ENCODE results near the gene DENND2C. TPM values are rescaled to one million over a fixed set of nuclear protein-coding genes. Genes with fewer than 3 reads are reported as not detected.

DENND2C gene
- total RNA-seq, 5 donors from 2014 or later (not counting 1 experiment from before 2014, with no cell fraction given): 0.61 to 1.5 (median 0.79) TPM

DNA sequence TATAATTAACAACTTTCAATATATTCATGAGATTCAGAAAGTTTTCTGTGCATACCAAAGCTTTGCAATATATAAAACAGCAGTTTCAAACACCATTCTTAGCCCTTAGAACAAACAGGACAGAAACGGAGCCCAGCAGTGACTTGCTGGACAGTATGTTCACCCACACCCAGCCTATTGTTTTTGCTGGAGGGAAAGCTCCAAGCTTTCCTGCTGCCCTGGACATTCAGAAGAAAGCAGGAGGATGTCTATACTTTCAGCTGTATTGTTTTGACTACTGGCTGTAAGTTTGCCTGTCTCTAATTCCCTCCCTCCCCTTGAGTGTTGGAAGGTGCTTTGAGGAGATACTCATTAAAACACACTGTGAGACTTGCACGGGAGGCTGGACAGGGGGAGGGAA, 9.6 kb downstream of the DENND2C start:
- Histone ChIP-seq H3K27me3 (replicated peaks in 1 of 2; ENCODE audit: control insufficient read depth in 2 of 2, extremely low read depth in 1 of 2, insufficient read depth in 2 of 2, low read length in 1 of 2) (peaks cover 0 to 3% of the 10 kb centered on the region in 2 experiments), H3K4me1 (ENCODE audit: control insufficient read depth in 1 of 2, extremely low read depth in 1 of 2, insufficient read depth in 2 of 2, low read length in 2 of 2) (no peaks in the 10 kb centered on the region), H3K4me3 (ENCODE audit: control insufficient read depth in 1 of 2, extremely low read depth in 1 of 2, low read length in 1 of 2) (no peak overlapping the region), H3K36me3 (ENCODE audit: control insufficient read depth in 2 of 2, extremely low read depth in 1 of 2, insufficient read depth in 1 of 2, low read length in 1 of 2) (no peaks in the 10 kb centered on the region), H3K27ac (ENCODE audit: low read length) (no peak overlapping the region), H3K9me3 (no peaks in the 10 kb centered on the region)
- ChIA-PET CTCF (interaction anchor here in 1 of 2 donors (0.5 to 0.6 kb wide), 2 partner anchors 81 to 1032 kb away, joined by 3 read pairs; no protein-coding TSS in a partner anchor), POLR2A (no interaction called here)
- ATAC-seq (replicated peaks in 1 of 4) (no peak), DNase-seq (no peak)
- no peaks in the 10 kb centered on the region for H3K36me3 Mint-ChIP-seq
- no peaks in the 10 kb centered on the region for H3K9me3 Mint-ChIP-seq
- no peak overlapping the region for H3K27ac Mint-ChIP-seq
- H3K4me1 Mint-ChIP-seq: no peaks in the 10 kb centered on the region
- no CpG with 5 or more reads among the region's 2 CpGs for WGBS (ENCODE audit: insufficient coverage)
- H3K4me3 Mint-ChIP-seq: no peak overlapping the region
- peaks cover 19 to 20% of the 10 kb centered on the region in 2 donors for H3K27me3 Mint-ChIP-seq

DNA sequence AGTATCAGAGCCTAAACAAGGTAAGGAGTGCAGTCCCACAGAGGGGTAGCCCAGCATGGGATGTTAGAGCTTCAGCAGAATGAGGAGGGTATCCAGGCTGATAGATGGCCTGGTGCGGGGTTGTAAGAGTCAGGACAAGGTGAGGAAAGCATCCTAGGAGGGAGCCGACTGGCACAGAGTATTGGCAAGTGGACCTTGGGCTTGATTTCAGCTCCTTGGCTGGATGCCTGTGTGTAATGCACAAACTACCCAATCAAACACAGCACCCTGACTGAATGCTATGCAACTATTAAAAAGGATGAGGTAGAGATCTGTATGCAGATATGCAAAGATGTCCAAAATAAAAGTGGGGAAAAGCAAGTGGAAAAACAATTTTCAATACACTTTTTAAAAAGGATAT, 18.0 kb downstream of the DENND2C start:
- peaks cover 0 to 3% of the 10 kb centered on the region in 2 donors for H3K27me3 Mint-ChIP-seq
- no peaks in the 10 kb centered on the region for H3K9me3 ChIP-seq
- ChIA-PET CTCF (interaction anchor here in 1 of 2 donors (1.0 kb wide), 1 partner anchor 17 kb away, joined by 3 read pairs; no protein-coding TSS in a partner anchor), POLR2A (no interaction called here)
- H3K9me3 Mint-ChIP-seq: no peaks in the 10 kb centered on the region
- H3K27ac Mint-ChIP-seq: no peak overlapping the region
- DNase-seq: no peak
- ATAC-seq (replicated peaks in 1 of 4): no peak
- H3K4me3 Mint-ChIP-seq: no peak overlapping the region
- H3K4me3 ChIP-seq (ENCODE audit: control insufficient read depth in 1 of 2, extremely low read depth in 1 of 2, low read length in 1 of 2): no peak overlapping the region
- WGBS (ENCODE audit: insufficient coverage): no CpG with 5 or more reads among the region's 2 CpGs
- H3K27me3 ChIP-seq (replicated peaks in 1 of 2; ENCODE audit: control insufficient read depth in 2 of 2, extremely low read depth in 1 of 2, insufficient read depth in 2 of 2, low read length in 1 of 2): peaks cover 0 to 3% of the 10 kb centered on the region in 2 experiments
- no peaks in the 10 kb centered on the region for H3K4me1 Mint-ChIP-seq
- H3K4me1 ChIP-seq (ENCODE audit: control insufficient read depth in 1 of 2, extremely low read depth in 1 of 2, insufficient read depth in 2 of 2, low read length in 2 of 2): no peaks in the 10 kb centered on the region
- no peak overlapping the region for H3K27ac ChIP-seq (ENCODE audit: low read length)
- H3K36me3 ChIP-seq (ENCODE audit: control insufficient read depth in 2 of 2, extremely low read depth in 1 of 2, insufficient read depth in 1 of 2, low read length in 1 of 2): no peaks in the 10 kb centered on the region
- H3K36me3 Mint-ChIP-seq: no peaks in the 10 kb centered on the region

DNA sequence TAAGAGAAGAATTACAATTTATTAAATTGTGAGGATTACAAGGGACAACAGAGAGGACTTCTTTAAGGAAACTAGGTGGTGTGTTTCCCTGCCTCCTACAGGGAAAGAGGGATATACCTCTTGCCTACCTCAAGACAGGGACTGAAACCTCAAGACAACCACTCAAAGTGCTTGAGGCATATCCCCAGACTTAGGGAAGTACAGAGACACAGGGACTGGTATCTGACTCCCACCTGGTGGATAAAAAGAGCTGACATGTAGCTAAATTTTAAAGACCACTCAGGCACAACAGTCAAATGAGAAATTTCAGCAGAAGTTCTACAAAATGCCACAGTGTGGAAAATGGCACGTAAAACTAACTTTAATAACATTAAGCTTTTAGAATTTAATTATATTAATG, 21.3 kb downstream of the DENND2C start:
- peaks cover 0 to 3% of the 10 kb centered on the region in 2 experiments for H3K27me3 ChIP-seq (replicated peaks in 1 of 2; ENCODE audit: control insufficient read depth in 2 of 2, extremely low read depth in 1 of 2, insufficient read depth in 2 of 2, low read length in 1 of 2)

DNA sequence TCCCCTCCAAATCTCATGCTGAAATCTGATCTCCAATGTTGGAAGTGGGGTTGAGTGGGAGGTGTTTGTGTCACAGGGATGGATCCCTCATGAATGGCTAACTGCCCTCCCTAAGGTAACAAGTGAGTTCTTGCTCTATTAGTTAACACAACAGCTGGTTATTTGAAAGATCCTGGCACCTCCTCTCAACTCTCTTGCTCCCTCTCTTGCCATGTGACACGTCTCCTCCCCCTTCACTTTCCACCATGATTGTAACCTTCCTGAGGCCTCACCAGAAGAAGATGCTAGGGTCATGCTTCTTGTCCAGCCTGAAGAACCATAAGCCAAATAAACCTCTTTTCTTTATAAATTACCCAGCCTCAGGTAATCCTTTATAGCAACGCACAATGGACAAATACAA, 28.5 kb downstream of the DENND2C start:
- Histone ChIP-seq H3K9me3 (no peaks in the 10 kb centered on the region), H3K27me3 (replicated peaks in 1 of 2; ENCODE audit: control insufficient read depth in 2 of 2, extremely low read depth in 1 of 2, insufficient read depth in 2 of 2, low read length in 1 of 2) (no peaks in the 10 kb centered on the region), H3K4me1 (ENCODE audit: control insufficient read depth in 1 of 2, extremely low read depth in 1 of 2, insufficient read depth in 2 of 2, low read length in 2 of 2) (no peaks in the 10 kb centered on the region), H3K36me3 (ENCODE audit: control insufficient read depth in 2 of 2, extremely low read depth in 1 of 2, insufficient read depth in 1 of 2, low read length in 1 of 2) (no peaks in the 10 kb centered on the region), H3K4me3 (ENCODE audit: control insufficient read depth in 1 of 2, extremely low read depth in 1 of 2, low read length in 1 of 2) (no peak overlapping the region), H3K27ac (ENCODE audit: low read length) (no peak overlapping the region)
- ATAC-seq (replicated peaks in 1 of 4): no peak
- no peaks in the 10 kb centered on the region for H3K36me3 Mint-ChIP-seq
- no peak overlapping the region for H3K4me3 Mint-ChIP-seq
- ChIA-PET POLR2A (interaction anchor here in 1 of 2 donors (0.6 kb wide), 1 partner anchor 69 kb away, joined by 4 read pairs; no protein-coding TSS in a partner anchor), CTCF (interaction anchor here in 1 of 2 donors (0.6 kb wide), 1 partner anchor 838 kb away, joined by 3 read pairs; no protein-coding TSS in a partner anchor)
- H3K9me3 Mint-ChIP-seq: no peaks in the 10 kb centered on the region
- WGBS (ENCODE audit: insufficient coverage): 60% methylated on average over 1 of the region's 2 CpGs
- DNase-seq: no peak
- H3K4me1 Mint-ChIP-seq: no peaks in the 10 kb centered on the region
- no peak overlapping the region for H3K27ac Mint-ChIP-seq
- peaks cover 0 to 11% of the 10 kb centered on the region in 2 donors for H3K27me3 Mint-ChIP-seq

More for the DNA sequence above, 21.3 kb downstream of the DENND2C start:
- Mint-ChIP-seq H3K4me3 (no peak overlapping the region), H3K4me1 (no peaks in the 10 kb centered on the region), H3K27me3 (peaks cover 0 to 3% of the 10 kb centered on the region in 2 donors), H3K9me3 (no peaks in the 10 kb centered on the region), H3K27ac (no peak overlapping the region), H3K36me3 (no peaks in the 10 kb centered on the region)
- Histone ChIP-seq H3K27ac (ENCODE audit: low read length) (no peak overlapping the region), H3K4me3 (ENCODE audit: control insufficient read depth in 1 of 2, extremely low read depth in 1 of 2, low read length in 1 of 2) (no peak overlapping the region), H3K36me3 (ENCODE audit: control insufficient read depth in 2 of 2, extremely low read depth in 1 of 2, insufficient read depth in 1 of 2, low read length in 1 of 2) (no peaks in the 10 kb centered on the region), H3K9me3 (no peaks in the 10 kb centered on the region), H3K4me1 (ENCODE audit: control insufficient read depth in 1 of 2, extremely low read depth in 1 of 2, insufficient read depth in 2 of 2, low read length in 2 of 2) (no peaks in the 10 kb centered on the region)
- POLR2A ChIA-PET: interaction anchor here (0.6 to 0.7 kb wide), 2 partner anchors 92 to 1758 kb away, joined by 3 to 4 read pairs; no protein-coding TSS in a partner anchor
- DNase-seq (no peak), ATAC-seq (replicated peaks in 1 of 4) (no peak)
- CTCF ChIA-PET: interaction anchor here in 1 of 2 donors (0.7 kb wide), 1 partner anchor 453 kb away, joined by 3 read pairs; no protein-coding TSS in a partner anchor
- no CpG with 5 or more reads among the region's 1 CpG for WGBS (ENCODE audit: insufficient coverage)

DNA sequence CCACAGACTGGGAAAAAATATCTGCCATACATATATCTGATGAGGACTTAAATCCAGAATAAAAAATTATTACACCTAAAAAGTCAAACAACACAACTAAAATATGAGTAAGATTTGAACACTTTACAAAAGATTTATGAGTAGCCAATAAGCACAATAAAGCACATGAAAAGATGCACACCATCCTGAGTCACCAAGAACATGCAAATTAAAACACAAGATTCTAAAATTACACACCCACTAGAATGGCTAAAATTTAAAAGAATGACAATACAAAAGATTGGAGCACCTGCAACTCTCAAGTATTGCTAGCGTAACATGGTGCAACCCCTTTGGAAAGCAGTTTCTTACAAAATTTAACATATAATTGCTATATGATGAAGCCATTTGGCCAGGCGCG, 30.9 kb downstream of the DENND2C start:
- H3K27ac ChIP-seq (ENCODE audit: low read length): no peak overlapping the region
- no peak for DNase-seq
- H3K36me3 ChIP-seq (ENCODE audit: control insufficient read depth in 2 of 2, extremely low read depth in 1 of 2, insufficient read depth in 1 of 2, low read length in 1 of 2): no peaks in the 10 kb centered on the region
- no peak for ATAC-seq (replicated peaks in 1 of 4)
- no peaks in the 10 kb centered on the region for H3K4me1 ChIP-seq (ENCODE audit: control insufficient read depth in 1 of 2, extremely low read depth in 1 of 2, insufficient read depth in 2 of 2, low read length in 2 of 2)
- Mint-ChIP-seq H3K9me3 (no peaks in the 10 kb centered on the region), H3K4me1 (no peaks in the 10 kb centered on the region), H3K27ac (no peak overlapping the region), H3K4me3 (no peak overlapping the region), H3K27me3 (peaks cover 3 to 13% of the 10 kb centered on the region in 2 donors), H3K36me3 (no peaks in the 10 kb centered on the region)
- POLR2A ChIA-PET: interaction anchor here in 1 of 2 donors (0.7 kb wide), 1 partner anchor 184 kb away, joined by 4 read pairs; no protein-coding TSS in a partner anchor
- H3K27me3 ChIP-seq (replicated peaks in 1 of 2; ENCODE audit: control insufficient read depth in 2 of 2, extremely low read depth in 1 of 2, insufficient read depth in 2 of 2, low read length in 1 of 2): no peaks in the 10 kb centered on the region
- no CpG with 5 or more reads among the region's 3 CpGs for WGBS (ENCODE audit: insufficient coverage)
- no peak overlapping the region for H3K4me3 ChIP-seq (ENCODE audit: control insufficient read depth in 1 of 2, extremely low read depth in 1 of 2, low read length in 1 of 2)
- CTCF ChIA-PET: no interaction called here
- H3K9me3 ChIP-seq: no peaks in the 10 kb centered on the region

DNA sequence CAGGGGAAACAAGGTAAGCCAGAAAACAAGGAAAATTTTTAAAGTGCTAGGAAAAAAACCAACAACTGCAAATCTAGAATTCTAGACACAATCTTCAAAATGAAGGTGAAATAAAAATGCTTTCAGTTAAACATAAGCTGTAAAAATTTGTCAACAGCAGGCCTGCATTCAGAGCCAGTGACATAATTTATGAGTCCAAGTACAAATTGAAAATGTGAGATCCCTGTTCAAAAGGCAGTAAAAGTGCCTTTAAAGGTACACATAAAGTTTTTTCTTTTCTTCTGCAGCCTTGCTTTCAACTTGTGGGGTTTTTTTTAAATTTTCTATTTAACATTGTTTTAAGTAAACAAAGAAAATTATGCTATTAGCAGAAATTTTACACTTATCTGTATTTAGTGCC, 37.4 kb downstream of the DENND2C start:
- H3K27me3 Mint-ChIP-seq: peaks cover 19 to 32% of the 10 kb centered on the region in 2 donors
- Histone ChIP-seq H3K27me3 (replicated peaks in 1 of 2; ENCODE audit: control insufficient read depth in 2 of 2, extremely low read depth in 1 of 2, insufficient read depth in 2 of 2, low read length in 1 of 2) (no peaks in the 10 kb centered on the region), H3K27ac (ENCODE audit: low read length) (no peak overlapping the region), H3K4me1 (ENCODE audit: control insufficient read depth in 1 of 2, extremely low read depth in 1 of 2, insufficient read depth in 2 of 2, low read length in 2 of 2) (no peaks in the 10 kb centered on the region), H3K36me3 (ENCODE audit: control insufficient read depth in 2 of 2, extremely low read depth in 1 of 2, insufficient read depth in 1 of 2, low read length in 1 of 2) (no peaks in the 10 kb centered on the region), H3K9me3 (no peaks in the 10 kb centered on the region), H3K4me3 (ENCODE audit: control insufficient read depth in 1 of 2, extremely low read depth in 1 of 2, low read length in 1 of 2) (no peak overlapping the region)
- H3K4me1 Mint-ChIP-seq: no peaks in the 10 kb centered on the region
- ATAC-seq (replicated peaks in 1 of 4) (no peak), DNase-seq (no peak)
- POLR2A ChIA-PET: no interaction called here
- no peaks in the 10 kb centered on the region for H3K36me3 Mint-ChIP-seq
- CTCF ChIA-PET: no interaction called here
- no peak overlapping the region for H3K27ac Mint-ChIP-seq
- peaks cover 0 to 4% (median 0%) of the 10 kb centered on the region in 3 donors for H3K9me3 Mint-ChIP-seq
- H3K4me3 Mint-ChIP-seq: no peak overlapping the region
